ENCODE data around the gene PTPRM. TPM values are rescaled to one million over a fixed set of nuclear protein-coding genes. Genes with fewer than 3 reads are reported as not detected.

PTPRM gene
- total RNA-seq, 1 experiment from 2014 or later: 14.5 TPM

- RAD21 ChIA-PET (ENCODE audit: low non-redundant PET in 1 of 2, low total read pairs in 2 of 2, uncharacterized antibody in 2 of 2, unreplicated experiment in 2 of 2): no interaction called here
- POLR2A ChIA-PET: no interaction called here
- no peak overlapping the region for H3K4me3 ChIP-seq (replicated peaks in 1 of 2; ENCODE audit: low read depth in 1 of 2, low read length in 2 of 2)
- TF ChIP-seq EZH2phosphoT487 (IDR thresholded peaks at IDR 0.05; ENCODE audit: borderline replicate concordance): no peak
- TF ChIP-seq ATF3 (IDR thresholded peaks at IDR 0.05): no peak
- no peak for TF ChIP-seq ZBTB33 (IDR thresholded peaks at IDR 0.05; ENCODE audit: extremely low read depth, insufficient replicate concordance, low read length)
- no peak for TF ChIP-seq CBX3 (IDR thresholded peaks at IDR 0.05; ENCODE audit: low read depth)
- no peak for TF ChIP-seq FOSL1 (IDR thresholded peaks at IDR 0.05; ENCODE audit: low read depth)
- no peak for TF ChIP-seq CTCF (IDR thresholded peaks at IDR 0.05 in 2 of 3, conservative IDR thresholded peaks at IDR 0.05 in 1 of 3; ENCODE audit: borderline replicate concordance in 1 of 3, insufficient read depth in 1 of 3, low read depth in 2 of 3, low read length in 2 of 3)
- no peak for TF ChIP-seq ELF1 (IDR thresholded peaks at IDR 0.05; ENCODE audit: borderline replicate concordance, low read depth)
- no peak for TF ChIP-seq POLR2A (IDR thresholded peaks at IDR 0.05; ENCODE audit: borderline replicate concordance, extremely low read depth, insufficient read depth, insufficient read length)
- TF ChIP-seq EZH2 (IDR thresholded peaks at IDR 0.05): no peak
- TF ChIP-seq EGR1 (IDR thresholded peaks at IDR 0.05; ENCODE audit: low read depth): no peak
- H4K20me1 ChIP-seq (ENCODE audit: insufficient read depth): no peaks in the 10 kb centered on the region
- ATAC-seq: no peak
- H3K4me1 ChIP-seq (ENCODE audit: control insufficient read depth in 1 of 2, insufficient read depth in 2 of 2, low read length in 2 of 2): no peaks in the 10 kb centered on the region
- H3K27ac ChIP-seq (ENCODE audit: low read depth, low read length): no peak overlapping the region
- CTCF ChIA-PET: no interaction called here
- H2AFZ ChIP-seq (ENCODE audit: low read depth, low read length, poor library complexity, severe bottlenecking): no peak overlapping the region
- no peaks in the 10 kb centered on the region for H3K27me3 ChIP-seq (ENCODE audit: insufficient read depth, low read length)
- H3K79me2 ChIP-seq (ENCODE audit: insufficient read depth, low read length): no peaks in the 10 kb centered on the region
- no peaks in the 10 kb centered on the region for H3K9me2 ChIP-seq (ENCODE audit: insufficient read depth)
- no peak overlapping the region for H3K4me2 ChIP-seq (ENCODE audit: low read length)
- DNase-seq (ENCODE audit: low read depth, low spot score): no peak
- BruUV-seq (replicated peaks): no TSS peak
- no peaks in the 10 kb centered on the region for H3K36me3 ChIP-seq (ENCODE audit: control insufficient read depth in 1 of 2, insufficient read depth in 2 of 2, low read length in 2 of 2)
- no peaks in the 10 kb centered on the region for H3K9me3 ChIP-seq (ENCODE audit: control insufficient read depth in 1 of 2, insufficient read depth in 1 of 2, low read depth in 1 of 2, low read length in 2 of 2)
- intact Hi-C loops (cut with micrococcal nuclease): no loop called here
- no peak overlapping the region for H3K9ac ChIP-seq (ENCODE audit: low read length)
Measured at GRCh38 chr18:8162802-8163201, 595.7 kb downstream of the PTPRM start.

Data from HCT116 (cell line).